ENCODE measurements around the gene PLTP. TPM values are rescaled to one million over a fixed set of nuclear protein-coding genes. Genes with fewer than 3 reads are reported as not detected.
"Not testable (repeated sequence)": the region's sequence is repeated elsewhere in the genome, so short reads cannot be mapped to it uniquely, and the experiment has no call there.

The PLTP gene
- total RNA-seq, 1 donor from 2014 or later: 29.6 TPM

DNA sequence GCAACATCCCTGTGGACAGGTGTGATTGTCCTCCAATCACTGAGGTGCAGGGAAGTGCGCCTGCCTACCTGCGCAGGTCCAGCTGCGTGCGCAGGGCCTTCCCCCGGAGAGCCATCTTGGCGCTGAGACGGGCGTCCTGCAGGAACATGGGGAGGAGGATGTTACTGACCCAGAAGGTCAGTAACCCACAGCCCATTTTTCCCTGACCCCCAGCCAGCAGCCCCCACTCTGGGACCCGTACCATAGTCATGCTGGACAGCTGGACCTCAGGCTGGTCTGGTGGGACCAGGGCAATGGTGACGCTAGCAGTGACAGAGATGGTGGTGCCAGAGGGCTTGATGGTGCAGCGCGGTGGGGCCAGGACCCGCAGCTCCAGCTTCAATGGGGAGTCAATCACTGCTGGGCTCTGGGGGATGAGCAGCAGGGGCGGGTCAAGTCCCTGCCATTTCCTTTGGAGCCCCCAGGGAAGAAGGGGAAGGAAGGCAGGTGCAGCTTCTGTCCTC, 9.7 kb downstream of the PLTP start:
- no peak for DNase-seq (ENCODE audit: low spot score, unreplicated experiment)
- H3K27ac Mint-ChIP-seq: no peak overlapping the region
- H3K27me3 Mint-ChIP-seq: no peaks in the 10 kb centered on the region

DNA sequence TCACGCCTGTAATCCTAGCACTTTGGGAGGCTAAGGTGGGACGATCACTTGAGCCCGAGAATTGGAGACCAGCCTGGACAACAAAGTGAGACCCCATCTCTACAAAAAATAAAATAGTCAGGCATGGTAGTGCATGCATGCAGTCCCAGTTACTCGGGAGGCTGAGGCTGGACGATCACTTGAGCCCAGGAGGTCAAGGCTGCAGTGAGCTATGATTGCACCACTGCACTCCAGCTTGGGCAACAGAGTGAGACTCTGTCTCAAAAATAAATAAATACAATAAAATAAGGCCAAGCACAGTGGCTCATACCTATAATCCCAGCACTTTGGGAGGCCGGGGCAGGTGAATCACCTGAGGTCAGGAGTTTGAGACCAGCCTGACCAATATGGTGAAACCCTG, 10.6 kb downstream of the PLTP start:
- not testable (repeated sequence) for H3K9me3 Mint-ChIP-seq (ENCODE audit: low read depth); H3K4me3 Mint-ChIP-seq (ENCODE audit: low read depth); H3K36me3 Mint-ChIP-seq (ENCODE audit: insufficient read depth); DNase-seq (ENCODE audit: low spot score, unreplicated experiment); H3K4me1 Mint-ChIP-seq (ENCODE audit: low read depth); H3K27me3 Mint-ChIP-seq; H3K27ac Mint-ChIP-seq

More for the DNA sequence above, 9.7 kb downstream of the PLTP start:
- Mint-ChIP-seq H3K36me3 (ENCODE audit: insufficient read depth) (peaks cover 5% of the 10 kb centered on the region), H3K4me3 (ENCODE audit: low read depth) (no peak overlapping the region), H3K4me1 (ENCODE audit: low read depth) (no peaks in the 10 kb centered on the region), H3K9me3 (ENCODE audit: low read depth) (no peaks in the 10 kb centered on the region)
- TF ChIP-seq, protein P1, sequence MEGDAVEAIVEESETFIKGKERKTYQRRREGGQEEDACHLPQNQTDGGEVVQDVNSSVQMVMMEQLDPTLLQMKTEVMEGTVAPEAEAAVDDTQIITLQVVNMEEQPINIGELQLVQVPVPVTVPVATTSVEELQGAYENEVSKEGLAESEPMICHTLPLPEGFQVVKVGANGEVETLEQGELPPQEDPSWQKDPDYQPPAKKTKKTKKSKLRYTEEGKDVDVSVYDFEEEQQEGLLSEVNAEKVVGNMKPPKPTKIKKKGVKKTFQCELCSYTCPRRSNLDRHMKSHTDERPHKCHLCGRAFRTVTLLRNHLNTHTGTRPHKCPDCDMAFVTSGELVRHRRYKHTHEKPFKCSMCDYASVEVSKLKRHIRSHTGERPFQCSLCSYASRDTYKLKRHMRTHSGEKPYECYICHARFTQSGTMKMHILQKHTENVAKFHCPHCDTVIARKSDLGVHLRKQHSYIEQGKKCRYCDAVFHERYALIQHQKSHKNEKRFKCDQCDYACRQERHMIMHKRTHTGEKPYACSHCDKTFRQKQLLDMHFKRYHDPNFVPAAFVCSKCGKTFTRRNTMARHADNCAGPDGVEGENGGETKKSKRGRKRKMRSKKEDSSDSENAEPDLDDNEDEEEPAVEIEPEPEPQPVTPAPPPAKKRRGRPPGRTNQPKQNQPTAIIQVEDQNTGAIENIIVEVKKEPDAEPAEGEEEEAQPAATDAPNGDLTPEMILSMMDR (IDR thresholded peaks at IDR 0.05; ENCODE audit: unreplicated experiment): no peak

DNA sequence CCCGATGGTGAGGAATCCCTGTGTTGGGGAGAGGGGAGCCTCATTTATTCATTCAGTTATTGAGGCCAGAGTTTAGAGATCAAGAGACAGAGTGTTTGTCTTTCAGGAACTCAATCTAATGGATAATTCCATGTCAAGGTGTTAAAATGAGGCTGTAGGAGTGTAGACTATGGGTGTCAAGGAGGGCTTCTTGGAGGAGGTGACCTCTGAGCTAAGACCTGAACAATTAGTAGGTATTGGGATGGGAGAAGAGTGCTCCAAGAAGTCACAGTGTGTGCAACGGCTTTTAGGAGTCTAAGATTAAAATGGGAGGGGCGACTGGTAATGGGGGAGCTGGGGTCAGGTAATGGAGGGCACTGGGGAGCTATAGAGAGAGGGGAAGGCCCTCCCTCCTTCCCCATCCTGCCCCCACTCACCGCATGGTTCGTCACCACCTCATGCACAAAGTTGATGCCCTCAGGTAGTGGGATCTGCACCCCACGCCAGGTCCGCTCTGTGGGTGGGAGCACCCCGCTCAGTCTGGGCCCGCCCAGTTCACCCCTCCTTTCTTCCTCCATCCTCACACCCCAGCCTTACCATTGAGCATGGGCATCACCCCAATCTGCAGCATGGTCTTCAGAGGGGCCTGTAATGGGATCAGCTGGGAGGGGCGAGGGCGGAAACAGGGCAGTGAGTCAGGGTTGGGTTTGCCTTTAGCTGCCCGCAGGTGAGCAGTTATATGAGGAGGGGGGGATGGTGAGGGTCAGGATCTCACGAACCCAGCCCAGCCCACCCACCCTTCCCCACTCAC, 12.7 kb downstream of the PLTP start:
- Mint-ChIP-seq H3K36me3 (ENCODE audit: insufficient read depth) (peaks cover 2% of the 10 kb centered on the region), H3K9me3 (ENCODE audit: low read depth) (no peaks in the 10 kb centered on the region), H3K27me3 (no peaks in the 10 kb centered on the region), H3K27ac (no peak overlapping the region), H3K4me3 (ENCODE audit: low read depth) (no peak overlapping the region), H3K4me1 (ENCODE audit: low read depth) (no peaks in the 10 kb centered on the region)
- DNase-seq (ENCODE audit: low spot score, unreplicated experiment): no peak
- TF ChIP-seq, protein P1 (IDR thresholded peaks at IDR 0.05; ENCODE audit: unreplicated experiment): no peak

DNA sequence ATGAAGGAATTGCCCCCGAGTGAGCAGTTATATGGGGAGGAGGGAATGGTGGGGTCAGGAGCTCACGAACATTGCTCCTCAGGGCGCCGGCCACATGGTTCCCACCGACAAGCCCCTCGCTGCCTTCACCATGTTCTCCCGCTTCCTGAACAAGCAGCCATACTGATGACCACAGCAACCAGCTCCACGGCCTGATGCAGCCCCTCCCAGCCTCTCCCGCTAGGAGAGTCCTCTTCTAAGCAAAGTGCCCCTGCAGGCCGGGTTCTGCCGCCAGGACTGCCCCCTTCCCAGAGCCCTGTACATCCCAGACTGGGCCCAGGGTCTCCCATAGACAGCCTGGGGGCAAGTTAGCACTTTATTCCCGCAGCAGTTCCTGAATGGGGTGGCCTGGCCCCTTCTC, 13.7 kb downstream of the PLTP start:
- no peak overlapping the region for H3K4me3 Mint-ChIP-seq (ENCODE audit: low read depth)
- H3K27me3 Mint-ChIP-seq: no peaks in the 10 kb centered on the region
- H3K9me3 Mint-ChIP-seq (ENCODE audit: low read depth): no peaks in the 10 kb centered on the region
- no peaks in the 10 kb centered on the region for H3K4me1 Mint-ChIP-seq (ENCODE audit: low read depth)
- DNase-seq (ENCODE audit: low spot score, unreplicated experiment): no peak
- no peak overlapping the region for H3K27ac Mint-ChIP-seq
- TF ChIP-seq, protein P1 (IDR thresholded peaks at IDR 0.05; ENCODE audit: unreplicated experiment): no peak
- peaks cover 5% of the 10 kb centered on the region for H3K36me3 Mint-ChIP-seq (ENCODE audit: insufficient read depth)

DNA sequence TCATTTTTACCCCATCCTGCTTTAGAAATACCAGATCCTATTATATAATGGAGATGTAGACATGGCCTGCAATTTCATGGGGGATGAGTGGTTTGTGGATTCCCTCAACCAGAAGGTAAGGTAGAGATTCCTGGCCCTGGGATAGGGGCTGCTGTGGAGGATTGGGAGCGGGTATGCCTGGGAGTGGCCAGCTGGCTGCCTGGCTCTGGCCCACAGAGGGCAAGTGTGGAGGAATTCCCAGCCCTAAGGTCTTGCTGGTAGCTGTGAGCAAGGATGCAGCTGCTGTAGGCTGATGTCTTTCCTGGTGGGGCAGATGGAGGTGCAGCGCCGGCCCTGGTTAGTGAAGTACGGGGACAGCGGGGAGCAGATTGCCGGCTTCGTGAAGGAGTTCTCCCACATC, 14.3 kb downstream of the PLTP start:
- DNase-seq (ENCODE audit: low spot score, unreplicated experiment): no peak
- Mint-ChIP-seq H3K4me1 (ENCODE audit: low read depth) (no peaks in the 10 kb centered on the region), H3K9me3 (ENCODE audit: low read depth) (no peaks in the 10 kb centered on the region), H3K27ac (no peak overlapping the region), H3K4me3 (ENCODE audit: low read depth) (no peak overlapping the region), H3K36me3 (ENCODE audit: insufficient read depth) (peaks cover 7% of the 10 kb centered on the region), H3K27me3 (no peaks in the 10 kb centered on the region)
- TF ChIP-seq, protein P1 (IDR thresholded peaks at IDR 0.05; ENCODE audit: unreplicated experiment): no peak

DNA sequence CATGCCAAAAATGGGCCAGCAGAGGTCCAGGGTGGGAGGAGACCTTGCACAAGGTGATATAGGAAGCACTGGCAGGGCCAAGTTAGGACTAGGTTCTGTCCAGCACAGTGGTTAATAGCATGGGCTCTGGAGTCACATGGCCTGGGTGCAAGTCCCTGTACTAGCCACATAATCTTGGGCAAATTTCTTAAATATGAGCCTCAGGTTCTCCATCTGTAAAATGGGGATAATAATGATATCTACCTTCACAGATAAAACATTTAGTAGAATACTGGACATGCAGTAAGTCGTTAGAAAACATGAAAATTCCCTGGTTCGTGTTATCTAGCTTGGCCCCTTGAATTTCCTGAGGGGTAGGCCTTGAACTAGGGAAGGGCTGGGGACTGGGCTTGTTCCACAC, 14.7 kb downstream of the PLTP start:
- Mint-ChIP-seq H3K27me3 (no peaks in the 10 kb centered on the region), H3K36me3 (ENCODE audit: insufficient read depth) (peaks cover 7% of the 10 kb centered on the region), H3K4me1 (ENCODE audit: low read depth) (peaks cover 1% of the 10 kb centered on the region), H3K4me3 (ENCODE audit: low read depth) (no peak overlapping the region), H3K27ac (no peak overlapping the region), H3K9me3 (ENCODE audit: low read depth) (no peaks in the 10 kb centered on the region)
- TF ChIP-seq, protein P1 (IDR thresholded peaks at IDR 0.05; ENCODE audit: unreplicated experiment): no peak
- no peak for DNase-seq (ENCODE audit: low spot score, unreplicated experiment)

Data from progenitor cell of endocrine pancreas (in vitro differentiated cells).